ENCODE data around the gene CRTC3. TPM values are rescaled to one million over a fixed set of nuclear protein-coding genes. Genes with fewer than 3 reads are reported as not detected.

The CRTC3 gene
- total RNA-seq, 2 experiments from 2014 or later, result 27.1 to 28.7 TPM

DNA sequence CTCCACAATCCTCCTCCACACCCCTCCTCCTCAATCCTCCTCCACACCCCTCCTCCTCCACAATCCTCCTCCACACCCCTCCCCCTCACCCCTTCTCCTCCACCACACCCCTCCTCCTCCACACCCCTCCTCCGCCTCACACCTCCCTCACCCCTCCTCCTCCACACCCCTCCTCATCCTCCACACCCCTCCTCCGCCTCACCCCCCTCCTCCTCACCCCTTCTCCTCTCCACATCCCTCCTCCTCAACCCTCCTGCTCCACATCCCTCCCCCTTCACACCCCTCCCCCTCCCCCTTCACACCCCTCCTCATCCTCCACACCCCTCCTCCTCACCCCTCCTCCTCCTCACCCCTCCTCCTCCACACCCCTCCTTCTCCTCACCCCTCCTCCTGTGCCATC, 117.6 kb downstream of the CRTC3 start:
- ChIA-PET CTCF (interaction anchor here (0.6 to 2.2 kb wide), 32 partner anchors 7 to 328 kb away, joined by 3 to 24 read pairs (median 4); partner anchors contain the start of genes BLM, HDDC3, MAN2A2 and UNC45A), POLR2A (interaction anchor here (0.7 to 0.8 kb wide), 2 partner anchors 156 to 286 kb away, joined by 3 to 5 read pairs; partner anchors contain the start of gene HDDC3)
- Mint-ChIP-seq H3K4me3 (no peak overlapping the region), H3K36me3 (ENCODE audit: low read depth) (peaks cover 11% of the 10 kb centered on the region), H3K27me3 (no peaks in the 10 kb centered on the region), H3K27ac (no peak overlapping the region), H3K9me3 (no peaks in the 10 kb centered on the region), H3K4me1 (ENCODE audit: low read depth) (peaks cover 27% of the 10 kb centered on the region)
- intact Hi-C loops (cut with micrococcal nuclease), result no loop called here
- TF ChIP-seq, protein P1, sequence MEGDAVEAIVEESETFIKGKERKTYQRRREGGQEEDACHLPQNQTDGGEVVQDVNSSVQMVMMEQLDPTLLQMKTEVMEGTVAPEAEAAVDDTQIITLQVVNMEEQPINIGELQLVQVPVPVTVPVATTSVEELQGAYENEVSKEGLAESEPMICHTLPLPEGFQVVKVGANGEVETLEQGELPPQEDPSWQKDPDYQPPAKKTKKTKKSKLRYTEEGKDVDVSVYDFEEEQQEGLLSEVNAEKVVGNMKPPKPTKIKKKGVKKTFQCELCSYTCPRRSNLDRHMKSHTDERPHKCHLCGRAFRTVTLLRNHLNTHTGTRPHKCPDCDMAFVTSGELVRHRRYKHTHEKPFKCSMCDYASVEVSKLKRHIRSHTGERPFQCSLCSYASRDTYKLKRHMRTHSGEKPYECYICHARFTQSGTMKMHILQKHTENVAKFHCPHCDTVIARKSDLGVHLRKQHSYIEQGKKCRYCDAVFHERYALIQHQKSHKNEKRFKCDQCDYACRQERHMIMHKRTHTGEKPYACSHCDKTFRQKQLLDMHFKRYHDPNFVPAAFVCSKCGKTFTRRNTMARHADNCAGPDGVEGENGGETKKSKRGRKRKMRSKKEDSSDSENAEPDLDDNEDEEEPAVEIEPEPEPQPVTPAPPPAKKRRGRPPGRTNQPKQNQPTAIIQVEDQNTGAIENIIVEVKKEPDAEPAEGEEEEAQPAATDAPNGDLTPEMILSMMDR (IDR thresholded peaks at IDR 0.05), result no peak
- ATAC-seq (no peak), DNase-seq (no peak)

DNA sequence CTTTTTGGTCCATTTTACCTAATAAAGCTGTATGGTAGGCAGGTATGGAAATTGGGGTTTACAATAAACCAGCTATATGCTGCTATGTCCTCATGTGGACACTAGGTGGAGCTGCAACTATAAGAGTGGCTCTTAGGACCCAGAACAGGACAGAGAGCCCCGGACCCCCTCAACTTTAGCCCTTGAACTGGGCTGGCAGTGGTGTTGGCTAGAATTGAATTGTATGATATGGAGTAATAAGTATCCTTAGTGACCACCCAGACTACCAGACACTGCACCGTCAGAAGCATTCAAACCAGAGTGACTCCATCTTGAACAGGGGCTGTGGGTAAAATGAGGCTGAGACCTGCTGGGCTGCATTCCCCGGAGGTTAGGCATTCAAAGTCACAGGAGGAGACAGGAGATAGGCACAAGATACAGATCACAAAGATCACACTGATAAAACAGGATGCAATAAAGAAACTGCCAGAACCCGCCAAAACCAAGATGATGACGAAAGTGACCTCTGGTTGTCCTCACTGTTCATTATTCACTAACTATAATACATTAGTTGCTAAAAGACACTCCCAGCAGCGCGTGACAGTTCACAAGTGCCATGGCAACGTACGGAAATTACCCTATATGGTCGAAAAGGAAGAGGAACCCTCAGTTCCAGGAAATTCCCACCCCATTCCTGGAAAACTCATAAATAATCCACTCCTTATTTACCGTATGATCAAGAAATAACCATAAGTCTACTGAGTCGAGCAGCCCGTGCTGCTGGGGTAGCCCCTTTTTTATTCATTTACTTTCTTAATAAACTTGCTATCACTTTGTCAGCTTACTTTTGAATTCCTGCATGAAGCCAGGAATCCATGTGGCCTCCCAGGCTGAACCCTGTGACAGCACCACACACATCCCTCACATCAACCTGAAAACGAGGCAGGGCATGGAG, 118.7 kb downstream of the CRTC3 start:
- TF ChIP-seq, protein P1 (IDR thresholded peaks at IDR 0.05), result peak; percentile 97
- peaks cover under 1% of the 10 kb centered on the region for H3K36me3 Mint-ChIP-seq (ENCODE audit: low read depth)
- ChIA-PET POLR2A (interaction anchor here (0.6 to 0.8 kb wide), 3 partner anchors 18 to 285 kb away, joined by 3 to 5 read pairs (median 3); partner anchors contain the start of gene HDDC3), CTCF (interaction anchor here (0.6 to 2.2 kb wide), 32 partner anchors 8 to 355 kb away, joined by 3 to 24 read pairs (median 4); partner anchors contain the start of genes BLM, HDDC3, MAN2A2 and UNC45A)
- DNase-seq (peak; percentile 89), ATAC-seq (peak; percentile 82)
- intact Hi-C loops (cut with micrococcal nuclease), result loop anchor here (2.0 kb wide), 2 partner anchors 44 to 238 kb away; no protein-coding TSS in a partner anchor
- H3K27me3 Mint-ChIP-seq, result no peaks in the 10 kb centered on the region
- peak overlapping the region; percentile 87 for H3K27ac Mint-ChIP-seq
- peak overlapping the region; percentile 44 for H3K4me3 Mint-ChIP-seq
- peaks cover 27% of the 10 kb centered on the region for H3K4me1 Mint-ChIP-seq (ENCODE audit: low read depth)
- no peaks in the 10 kb centered on the region for H3K9me3 Mint-ChIP-seq

DNA sequence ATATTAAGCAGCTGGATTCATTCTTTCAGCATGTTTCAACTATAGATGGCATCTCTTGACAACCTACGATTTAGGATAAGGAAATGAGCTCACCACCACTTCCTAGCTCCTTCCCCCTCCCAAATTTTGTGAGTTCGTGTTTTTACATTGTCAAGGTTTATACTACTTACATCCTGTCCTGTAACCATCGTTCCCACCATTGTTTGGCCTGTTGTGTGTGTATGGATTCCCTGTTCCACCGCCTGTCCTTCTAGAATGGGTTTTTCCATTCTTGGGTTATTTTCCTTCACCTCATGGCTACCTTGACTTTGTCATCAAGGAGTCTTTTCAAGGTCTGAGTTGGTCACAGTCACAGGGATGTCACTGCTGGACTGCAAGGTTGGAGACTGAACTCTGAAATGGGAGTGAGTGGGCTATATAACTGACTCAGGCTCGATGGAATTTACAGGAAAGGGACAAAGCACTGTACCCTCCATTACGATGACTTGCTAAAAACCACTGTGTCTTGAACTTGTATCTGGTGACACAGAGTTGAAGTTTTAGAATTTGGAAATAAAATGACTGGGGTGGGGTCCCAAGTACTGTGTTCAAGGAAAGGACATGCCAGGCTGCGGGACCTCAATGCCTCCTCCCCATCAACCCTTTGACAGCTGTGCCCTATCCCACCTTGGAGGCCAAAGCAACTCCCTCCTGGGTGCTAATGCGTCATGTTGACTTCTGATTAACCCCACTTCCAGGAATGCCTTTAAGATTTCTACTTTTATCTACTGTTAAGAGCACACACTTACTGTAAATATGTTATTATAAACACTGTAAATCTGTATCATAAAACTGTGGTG, 120.6 kb downstream of the CRTC3 start:
- DNase-seq, result no peak
- POLR2A ChIA-PET, result interaction anchor here (0.6 to 1.3 kb wide), 3 partner anchors 36 to 325 kb away, joined by 3 read pairs; no protein-coding TSS in a partner anchor
- ATAC-seq, result no peak
- H3K27ac Mint-ChIP-seq, result peak overlapping the region; percentile 16
- H3K4me1 Mint-ChIP-seq (ENCODE audit: low read depth), result peaks cover 35% of the 10 kb centered on the region
- CTCF ChIA-PET, result interaction anchor here (0.8 to 2.5 kb wide), 7 partner anchors 10 to 236 kb away, joined by 3 to 12 read pairs (median 4); no protein-coding TSS in a partner anchor
- H3K36me3 Mint-ChIP-seq (ENCODE audit: low read depth), result no peaks in the 10 kb centered on the region
- intact Hi-C loops (cut with micrococcal nuclease), result no loop called here
- H3K9me3 Mint-ChIP-seq, result no peaks in the 10 kb centered on the region
- peaks cover 2% of the 10 kb centered on the region for H3K27me3 Mint-ChIP-seq
- TF ChIP-seq, protein P1 (IDR thresholded peaks at IDR 0.05), result no peak
- H3K4me3 Mint-ChIP-seq, result no peak overlapping the region

DNA sequence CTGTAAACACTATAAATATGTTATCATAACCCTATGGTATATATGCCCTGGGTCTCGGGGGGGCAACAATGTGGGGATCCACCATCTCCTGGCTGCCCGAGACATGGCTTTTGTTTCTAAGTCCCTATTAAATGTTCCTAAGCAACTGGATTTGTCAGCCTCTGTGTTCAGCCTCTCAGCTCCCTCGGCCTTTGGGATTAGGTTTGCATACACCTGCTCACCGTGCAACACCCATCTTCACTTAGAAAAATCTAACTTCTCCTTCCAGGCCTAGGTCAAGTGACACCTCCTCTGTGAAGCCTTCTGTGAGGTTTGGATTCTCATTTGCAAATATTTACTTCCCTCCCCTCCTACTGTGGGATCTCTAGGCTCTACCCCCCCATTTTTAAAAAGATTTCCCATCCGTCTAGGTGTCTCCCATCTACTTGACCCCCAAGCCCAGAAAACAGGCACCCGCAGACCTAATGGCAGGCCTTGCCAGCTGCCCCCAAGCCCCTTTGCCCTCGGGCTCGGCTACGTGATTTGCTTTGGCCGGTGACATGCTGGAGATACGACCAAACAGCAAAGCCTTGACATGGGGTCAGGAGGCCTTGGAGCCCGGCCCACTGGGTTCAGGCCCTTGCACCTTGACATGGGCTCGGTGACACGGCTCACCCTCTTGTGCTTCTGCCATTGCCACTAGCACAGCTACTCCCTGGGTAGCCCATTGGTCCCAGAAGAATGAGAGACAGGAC, 121.4 kb downstream of the CRTC3 start:
- TF ChIP-seq, protein P1 (IDR thresholded peaks at IDR 0.05), result no peak
- ATAC-seq (no peak), DNase-seq (no peak)
- POLR2A ChIA-PET, result interaction anchor here (0.6 kb wide), 1 partner anchor 251 kb away, joined by 3 read pairs; no protein-coding TSS in a partner anchor
- no peak overlapping the region for H3K4me3 Mint-ChIP-seq
- intact Hi-C loops (cut with micrococcal nuclease), result no loop called here
- CTCF ChIA-PET, result interaction anchor here (1.5 to 2.5 kb wide), 3 partner anchors 27 to 235 kb away, joined by 3 to 12 read pairs (median 4); no protein-coding TSS in a partner anchor
- H3K4me1 Mint-ChIP-seq (ENCODE audit: low read depth), result peaks cover 35% of the 10 kb centered on the region
- H3K36me3 Mint-ChIP-seq (ENCODE audit: low read depth), result no peaks in the 10 kb centered on the region
- H3K27me3 Mint-ChIP-seq, result peaks cover 5% of the 10 kb centered on the region
- no peaks in the 10 kb centered on the region for H3K9me3 Mint-ChIP-seq
- no peak overlapping the region for H3K27ac Mint-ChIP-seq

Measured in activated CD8-positive, alpha-beta T cell treated with anti-CD3 and anti-CD28 coated beads for 36 hours (primary cell).